22Rv1 (cell line): ENCODE measurements around the gene EVL.

Experiments used
- H3K27ac ChIP-seq: fragments of 450-650 bp; 2 replicates; pipeline ENCODE4 v1.5.1; 2017
- CTCF ChIP-seq: fragments of 450-650 bp; IDR thresholded peaks from 2 replicates; pipeline ENCODE4 v1.5.1; 2017; ENCODE audit warnings: mild to moderate bottlenecking
- ZFX ChIP-seq: fragments of 450-650 bp; IDR thresholded peaks from 2 replicates; pipeline ENCODE4 v1.6.1; 2017; ENCODE audit warnings: antibody characterized with exemption, borderline replicate concordance

The EVL gene

DNA sequence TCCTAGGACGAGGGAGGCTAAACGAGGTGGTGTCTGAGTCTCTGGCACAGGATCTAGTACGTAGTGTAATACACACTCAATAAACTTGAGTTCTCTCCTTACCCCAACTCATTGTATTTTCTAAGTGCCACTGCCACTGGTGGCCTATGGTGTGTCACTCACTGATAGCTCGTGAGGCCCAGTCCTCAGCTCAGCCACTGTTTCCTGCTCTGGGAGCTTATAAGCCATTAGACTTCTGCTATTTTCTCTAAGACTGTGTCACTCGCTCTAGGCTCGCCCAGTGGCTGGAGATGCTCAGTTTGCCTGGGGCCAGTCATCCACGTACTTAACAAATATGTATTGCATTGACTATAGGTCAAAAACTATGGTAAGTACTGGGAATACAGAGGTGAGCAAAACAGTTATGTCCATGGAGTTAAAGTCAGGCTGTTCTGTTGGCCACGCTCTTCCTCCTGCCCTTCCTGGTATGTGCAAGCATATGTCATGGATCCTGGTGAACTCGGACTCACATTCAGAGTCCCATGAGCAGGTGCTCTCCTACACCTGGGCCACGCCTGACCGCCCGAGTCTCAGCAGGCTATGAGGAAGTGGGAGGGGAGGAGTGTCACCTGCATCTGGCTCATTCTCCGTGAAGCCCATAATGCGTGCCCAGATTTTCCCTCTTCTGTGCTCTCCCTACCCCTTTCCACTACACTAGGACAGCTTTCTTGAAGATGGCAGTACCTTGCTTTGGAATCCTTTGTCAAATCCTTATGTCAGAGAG, 52.6 kb downstream of the EVL start:
- TF ChIP-seq ZFX (no peak), CTCF (no peak)
- H3K27ac ChIP-seq: no peak overlapping the region

DNA sequence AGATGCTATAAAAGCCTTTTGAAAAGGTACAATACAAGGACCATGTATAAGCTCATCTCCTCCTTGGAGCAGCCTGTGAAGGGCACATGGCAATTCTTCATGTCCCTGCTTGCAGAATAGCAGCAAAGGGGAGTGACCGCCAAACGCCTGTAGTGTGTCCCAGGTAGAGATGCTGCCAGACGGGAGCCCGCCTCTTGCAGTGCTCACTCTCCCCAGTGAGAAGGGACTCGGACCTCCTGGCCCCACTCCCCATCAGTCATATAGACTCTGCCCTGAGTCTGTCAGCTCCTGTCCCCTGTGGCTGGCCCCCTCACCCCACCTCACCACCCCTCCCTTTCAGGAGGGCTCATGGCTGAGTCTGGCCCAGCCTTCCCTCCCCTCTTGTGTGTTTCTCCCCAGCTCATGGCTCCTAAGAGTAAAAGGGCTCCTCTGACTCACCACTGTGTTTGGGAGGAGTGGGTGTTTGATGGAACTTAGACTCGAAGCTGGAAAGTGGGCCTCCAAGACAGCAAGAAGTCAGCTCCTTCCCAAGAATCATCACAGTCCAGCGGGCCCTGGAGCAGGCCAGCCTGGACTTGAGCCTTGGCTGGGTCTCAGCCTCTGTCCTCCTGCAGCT, 53.3 kb downstream of the EVL start:
- no peak overlapping the region for H3K27ac ChIP-seq
- TF ChIP-seq ZFX (no peak), CTCF (no peak)

DNA sequence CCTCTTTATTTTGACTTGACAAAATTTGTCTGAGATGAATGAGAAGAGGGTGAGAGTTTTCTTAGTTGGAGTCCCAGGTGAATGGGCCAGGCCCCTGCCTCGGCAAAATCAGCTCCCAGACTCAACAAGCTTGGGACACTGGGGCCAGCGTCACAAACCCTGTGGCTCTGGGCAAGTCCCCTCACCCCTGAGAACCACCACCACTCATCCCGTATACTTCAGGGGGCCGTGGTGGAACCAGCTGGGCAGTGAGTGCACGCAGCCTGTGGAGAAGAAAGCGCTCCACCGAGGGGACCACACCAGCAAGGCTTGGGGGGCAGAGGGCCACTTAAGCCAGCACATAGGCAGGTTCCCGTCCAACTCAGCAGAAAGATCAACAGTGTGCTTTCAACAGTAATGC, 54.0 kb downstream of the EVL start:
- TF ChIP-seq CTCF (no peak), ZFX (no peak)
- H3K27ac ChIP-seq: no peak overlapping the region

- no peak overlapping the region for H3K27ac ChIP-seq
- TF ChIP-seq ZFX (no peak), CTCF (no peak)
Measured at GRCh38 chr14:100120522-100121269, 55.5 kb downstream of the EVL start.

- TF ChIP-seq ZFX (no peak), CTCF (no peak)
- no peak overlapping the region for H3K27ac ChIP-seq
Measured at GRCh38 chr14:100121643-100122480, 56.6 kb downstream of the EVL start.

- H3K27ac ChIP-seq: no peak overlapping the region
Measured at GRCh38 chr14:100122481-100123223, 57.4 kb downstream of the EVL start.

More at GRCh38 chr14:100122481-100123223, 57.4 kb downstream of the EVL start:
- TF ChIP-seq ZFX (no peak), CTCF (no peak)
